NCI-H187 treated with DMSO at 0.1 percent for 48 hours (cell line): ENCODE measurements around the gene CAPS.

Source experiments
- DNase-seq: peaks from one replicate; lab custom pipeline; 2025; lab: John Stamatoyannopoulos, UW

CAPS gene

DNA sequence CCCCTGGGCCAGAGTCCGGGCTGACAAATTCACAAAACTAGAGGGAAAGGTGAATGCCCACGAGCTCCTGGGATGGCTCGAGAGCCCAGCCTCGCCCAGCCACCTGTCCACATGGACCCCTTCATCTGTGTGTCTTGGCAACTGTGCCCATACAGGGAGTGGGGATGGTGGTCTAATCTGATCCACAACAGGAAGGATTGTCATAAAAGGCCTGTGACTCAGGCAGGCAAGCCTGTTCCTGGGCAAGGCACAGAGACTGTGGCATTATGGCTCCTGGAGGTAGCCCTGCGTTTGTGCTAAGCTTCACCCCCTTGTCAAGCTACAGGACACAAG is 20.0 kb downstream of the CAPS start:
- no peak for DNase-seq

GRCh38 chr19:5934774-5935472 is 20.9 kb downstream of the CAPS start:
- no peak for DNase-seq

- no peak for DNase-seq
These were observed 21.6 kb downstream of the CAPS start for GRCh38 chr19:5935473-5936291.

- no peak for DNase-seq
These were observed 22.2 kb downstream of the CAPS start for GRCh38 chr19:5936292-5936592.

- no peak for DNase-seq
These were observed 23.5 kb downstream of the CAPS start for GRCh38 chr19:5937550-5937949.

DNA sequence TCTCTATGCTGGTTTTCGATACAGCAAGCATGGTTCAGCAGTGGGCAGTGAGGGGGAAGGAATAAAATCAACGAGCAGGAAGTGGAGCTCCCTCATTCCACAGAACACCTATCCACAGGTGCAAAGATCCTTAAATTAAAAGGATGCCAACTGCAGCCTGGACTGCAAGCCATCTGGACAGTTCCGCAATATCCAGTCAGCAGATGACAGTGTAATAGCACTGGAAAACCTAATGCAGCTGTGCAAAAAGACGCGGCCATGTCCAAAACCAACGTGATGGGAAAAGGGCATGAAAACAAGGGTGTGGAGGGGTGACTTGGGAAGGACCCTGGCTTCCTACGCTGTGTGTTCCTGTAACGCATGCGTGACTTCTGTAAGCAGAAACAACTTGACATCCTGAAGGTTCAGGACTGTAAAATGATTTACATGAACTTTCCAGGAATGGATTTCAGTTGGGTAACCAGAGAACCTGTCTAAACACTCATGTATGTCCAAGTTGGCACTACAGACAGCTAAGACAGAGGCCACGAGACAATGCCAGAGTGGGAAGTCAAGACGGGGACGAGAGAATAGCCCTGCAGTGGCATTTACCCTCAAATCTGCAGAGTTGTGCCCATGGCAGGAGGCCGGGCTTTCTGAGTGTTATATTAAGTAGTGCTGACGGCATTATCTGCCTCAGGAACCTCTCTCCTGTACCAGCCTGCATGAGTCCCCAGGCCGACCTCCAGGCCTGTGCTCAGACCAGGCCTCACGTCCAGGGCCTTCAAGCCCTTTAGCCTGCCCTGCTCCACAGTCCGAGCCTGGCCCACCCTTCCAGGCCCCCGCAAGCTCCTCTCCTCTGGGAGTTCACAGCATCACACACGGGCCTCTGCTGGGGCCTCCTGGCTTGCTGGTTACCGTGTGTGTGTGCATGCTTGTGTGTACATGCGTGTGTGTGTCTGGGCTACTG is 26.5 kb downstream of the CAPS start:
- DNase-seq = no peak

DNA sequence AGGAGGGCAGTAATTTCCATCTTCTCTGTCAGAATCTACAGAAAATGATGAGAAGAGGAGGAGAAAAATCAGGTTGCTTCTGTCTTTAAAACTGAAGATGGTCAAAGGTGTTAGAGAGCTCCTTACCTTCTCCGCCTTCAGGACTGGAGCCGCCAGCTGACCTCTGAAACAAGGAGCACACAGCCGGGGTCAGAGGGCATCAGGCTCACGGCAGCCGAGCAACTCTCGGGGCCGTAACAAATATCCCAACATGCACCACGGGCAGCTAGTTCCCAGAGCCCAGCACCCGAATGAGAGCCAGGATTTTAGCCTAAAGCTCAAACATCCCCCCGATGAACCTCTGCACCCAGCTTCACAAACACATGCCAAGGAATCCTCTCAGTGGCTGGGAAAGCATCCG is 27.6 kb downstream of the CAPS start:
- no peak for DNase-seq

DNA sequence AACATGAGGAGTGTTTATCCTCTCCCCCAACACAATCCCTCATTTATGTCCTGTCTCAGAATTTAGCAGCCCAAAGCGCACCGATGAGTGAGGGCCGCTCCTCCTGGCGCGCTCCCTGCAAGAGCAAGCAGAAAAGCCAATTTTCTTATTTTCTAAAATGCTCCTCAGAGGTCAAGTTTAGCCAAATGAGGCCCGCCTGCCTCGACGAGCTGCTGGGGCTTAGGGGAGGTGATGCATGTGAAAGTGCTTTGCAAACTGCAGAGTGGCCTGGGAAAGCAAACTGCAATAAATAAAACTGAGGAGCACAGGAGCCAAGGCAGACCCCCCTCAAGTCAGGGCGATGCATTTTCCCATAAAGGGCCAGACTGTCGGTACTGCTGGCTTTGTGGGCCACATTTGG is 29.0 kb downstream of the CAPS start:
- no peak for DNase-seq

DNA sequence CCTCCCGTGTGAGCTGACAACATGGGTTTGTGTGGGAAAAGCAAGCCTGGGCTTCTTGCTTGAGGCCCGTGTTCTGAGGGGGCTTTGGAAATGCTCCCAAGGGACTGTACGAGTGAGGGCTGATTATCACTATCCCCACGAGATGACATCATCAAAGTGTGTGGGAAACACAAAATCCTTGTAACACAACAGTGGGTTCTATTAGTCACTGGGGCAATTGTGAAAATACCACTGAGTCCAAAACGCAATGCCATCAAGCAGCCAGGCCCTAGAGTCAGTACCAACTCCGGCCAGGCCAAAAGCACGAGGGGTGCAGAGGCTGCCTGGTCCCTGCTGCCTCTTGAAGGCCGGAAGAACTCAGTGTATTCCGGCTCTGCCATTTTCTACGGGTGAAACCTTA is 29.6 kb downstream of the CAPS start:
- no peak for DNase-seq

GRCh38 chr19:5947435-5947834 is 33.4 kb downstream of the CAPS start:
- DNase-seq = no peak

- DNase-seq = no peak
These were observed 34.9 kb downstream of the CAPS start for GRCh38 chr19:5948752-5949564.

GRCh38 chr19:5949792-5950305 is 35.8 kb downstream of the CAPS start:
- peak; percentile 46 for DNase-seq

DNA sequence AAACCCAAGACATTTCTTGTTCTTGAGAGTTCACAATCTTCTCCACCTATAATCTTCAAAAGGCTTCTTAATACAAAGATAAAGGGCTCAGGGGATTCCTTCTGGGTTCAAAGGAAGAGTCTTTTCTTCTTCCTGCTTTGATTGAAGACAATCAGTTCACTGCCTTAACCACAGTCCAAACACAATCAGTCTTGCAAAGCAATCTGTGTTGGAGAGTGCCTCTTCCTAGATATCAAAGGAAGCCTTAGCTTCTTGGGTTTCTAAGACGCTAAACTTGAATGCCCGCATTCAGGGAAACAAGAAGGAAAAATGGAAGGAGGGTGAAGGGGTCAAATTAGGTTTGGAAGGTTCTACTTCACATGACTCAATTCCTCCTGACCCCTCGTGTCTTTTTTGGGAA is 36.7 kb downstream of the CAPS start:
- no peak for DNase-seq

DNA sequence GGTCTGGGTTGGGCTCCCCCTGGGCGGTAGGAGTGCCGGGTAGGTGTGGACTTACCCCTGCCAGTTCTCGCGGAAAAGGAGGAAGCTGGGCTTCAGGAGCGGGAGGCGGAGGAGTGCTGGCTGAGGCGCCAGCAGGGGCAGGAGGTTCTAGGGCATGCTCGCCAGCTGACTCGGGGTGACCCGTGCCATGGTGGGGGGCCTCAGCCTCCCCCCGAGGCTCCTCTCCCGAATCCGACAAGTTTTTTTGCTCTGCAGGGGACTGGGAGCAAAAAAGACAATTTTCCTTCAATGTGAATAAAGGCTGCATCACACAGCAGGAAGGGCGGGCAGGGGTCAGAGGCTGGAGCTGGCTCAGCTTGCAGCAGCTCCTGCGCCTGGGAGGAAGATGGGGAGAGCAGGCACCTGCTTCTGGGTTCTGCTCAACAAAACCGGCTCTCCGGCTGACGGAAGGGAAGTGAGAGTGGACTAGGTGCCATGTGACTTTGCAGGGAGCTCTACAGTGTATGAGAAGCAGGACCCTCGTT is 37.3 kb downstream of the CAPS start:
- DNase-seq = no peak

DNA sequence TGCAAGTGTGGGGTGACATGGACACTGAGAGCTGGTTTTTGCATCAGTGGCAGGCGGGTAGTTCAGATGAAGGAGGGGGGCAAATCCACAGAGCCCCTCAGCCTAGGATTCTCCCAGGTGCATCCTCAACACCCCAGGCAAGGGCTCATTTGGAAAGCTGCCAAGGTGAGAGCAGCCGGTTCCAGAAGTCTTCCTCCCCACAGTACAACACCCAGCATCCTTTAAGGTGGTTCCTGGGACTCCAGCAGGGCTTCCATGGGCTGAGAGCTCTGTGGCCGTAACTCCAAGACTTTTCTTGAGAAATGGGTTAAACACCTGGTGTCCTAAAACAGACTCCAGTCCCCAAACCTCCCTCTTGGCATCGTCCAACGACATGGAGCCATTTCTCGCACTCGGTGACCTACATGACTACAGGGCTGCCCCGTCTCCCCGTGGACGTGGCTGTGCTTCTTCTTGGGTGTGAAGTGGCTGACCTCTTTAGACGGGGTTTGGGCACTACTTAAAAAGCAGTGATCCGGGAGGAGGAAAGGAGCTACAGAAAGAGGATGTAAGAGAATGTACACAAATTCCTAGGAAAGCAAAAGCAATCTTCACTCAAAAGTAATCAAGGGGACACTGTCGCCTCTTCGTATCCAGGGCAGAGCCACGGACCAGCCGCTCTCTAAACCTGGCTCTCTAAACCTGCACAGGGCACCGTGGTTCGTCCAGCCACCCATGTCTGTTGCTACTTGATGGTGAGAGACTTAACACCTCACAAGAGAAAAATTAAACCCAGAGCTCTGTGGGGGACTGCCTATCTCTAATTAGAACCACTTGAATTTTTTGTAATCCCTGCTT is 38.4 kb downstream of the CAPS start:
- DNase-seq = no peak

GRCh38 chr19:5953030-5953589 is 39.1 kb downstream of the CAPS start:
- DNase-seq = no peak

- no peak for DNase-seq
These were observed 39.7 kb downstream of the CAPS start for GRCh38 chr19:5953680-5954213.

- DNase-seq = no peak
These were observed 40.2 kb downstream of the CAPS start for GRCh38 chr19:5954293-5954692.

- DNase-seq = no peak
These were observed 41.5 kb downstream of the CAPS start for GRCh38 chr19:5955636-5955935.

DNA sequence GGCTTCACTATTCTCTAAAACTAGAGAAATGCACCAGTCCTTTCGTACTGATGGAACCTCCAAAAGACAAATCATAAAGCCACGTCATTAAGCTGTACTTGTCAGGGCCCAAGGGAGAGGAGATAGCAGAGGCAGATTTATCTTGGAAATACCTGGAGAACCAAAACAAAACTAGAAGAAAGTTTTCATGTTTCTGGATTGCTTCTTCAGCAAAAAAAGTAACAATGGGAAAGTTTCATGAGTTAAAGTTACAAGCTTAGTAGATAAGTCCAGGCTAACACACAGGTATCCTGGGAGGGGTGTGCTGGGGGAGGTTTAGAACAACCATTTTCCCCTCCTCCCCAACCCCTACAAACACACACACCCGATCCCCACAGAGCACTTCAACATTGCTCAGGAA is 42.3 kb downstream of the CAPS start:
- no peak for DNase-seq
